GM19043 (cell line): ENCODE measurements around the gene ZNF619.
A peak's percentile ranks its signal among the peaks of the same experiment; 100 is the strongest.

Experiments
- ATAC-seq: cut with Tn5 transposase; IDR thresholded peaks from one replicate; pipeline ENCODE4 v1.9.1; 2021; ENCODE audit warnings: low read depth; ENCODE audit not compliant: unreplicated experiment

ZNF619 gene

GRCh38 chr3:40464339-40465110 is 12.4 kb upstream of the ZNF619 start:
- no peak for ATAC-seq

- ATAC-seq: no peak
Measured at GRCh38 chr3:40465111-40465407, 11.9 kb upstream of the ZNF619 start.

- ATAC-seq: no peak
Measured at GRCh38 chr3:40465456-40465855, 11.5 kb upstream of the ZNF619 start.

- ATAC-seq: no peak
Measured at GRCh38 chr3:40468018-40468417, 8.9 kb upstream of the ZNF619 start.

GRCh38 chr3:40470701-40471100 is 6.2 kb upstream of the ZNF619 start:
- ATAC-seq: no peak

- ATAC-seq: no peak
Measured at GRCh38 chr3:40477666-40478065, 744 bp downstream of the ZNF619 start.

- ATAC-seq: no peak
Measured at GRCh38 chr3:40487172-40487571, 10.2 kb downstream of the ZNF619 start.

- ATAC-seq: no peak
Measured at GRCh38 chr3:40490916-40491315, 14.0 kb downstream of the ZNF619 start.

GRCh38 chr3:40494698-40495097 is 17.8 kb downstream of the ZNF619 start:
- no peak for ATAC-seq

- no peak for ATAC-seq
Measured at GRCh38 chr3:40497288-40497687, 20.4 kb downstream of the ZNF619 start.

GRCh38 chr3:40499952-40500351 is 23.0 kb downstream of the ZNF619 start:
- ATAC-seq: no peak

- ATAC-seq: no peak
Measured at GRCh38 chr3:40502034-40502433, 25.1 kb downstream of the ZNF619 start.

- no peak for ATAC-seq
Measured at GRCh38 chr3:40504636-40505430, 27.9 kb downstream of the ZNF619 start.

GRCh38 chr3:40505599-40506462 is 28.9 kb downstream of the ZNF619 start, which contains the start of gene ZNF620:
Gene ZNF620 (plus strand): TSS chr3:40506039. CDS start chr3:40506353, 314 bp downstream.
- ATAC-seq: peak; percentile 86

GRCh38 chr3:40511031-40511718 is 34.3 kb downstream of the ZNF619 start:
- no peak for ATAC-seq

GRCh38 chr3:40516201-40516600 is 39.3 kb downstream of the ZNF619 start:
- no peak for ATAC-seq

GRCh38 chr3:40518067-40518466 is 41.1 kb downstream of the ZNF619 start:
- no peak for ATAC-seq

GRCh38 chr3:40518848-40519247 is 41.9 kb downstream of the ZNF619 start:
- ATAC-seq: no peak

- ATAC-seq: no peak
Measured at GRCh38 chr3:40521254-40521653, 44.3 kb downstream of the ZNF619 start.

- ATAC-seq: no peak
Measured at GRCh38 chr3:40523781-40524180, 46.9 kb downstream of the ZNF619 start.

- no peak for ATAC-seq
Measured at GRCh38 chr3:40524222-40524567, 47.3 kb downstream of the ZNF619 start.
